HepG2 (cell line): Measurements from ENCODE around the gene MYO10. TPM values are rescaled to one million over a fixed set of nuclear protein-coding genes. Genes with fewer than 3 reads are reported as not detected.
A peak's percentile ranks its signal among the peaks of the same experiment; 100 is the strongest.

Experiments
- AGO2 ChIP-seq: fragments of 200-400 bp; formaldehyde crosslinking; optimal IDR thresholded peaks from 2 replicates; pipeline ENCODE3; 2017; ENCODE audit warnings: mild to moderate bottlenecking, low read depth, low read length, moderate library complexity
- ARID4A ChIP-seq: sonication (generic); formaldehyde crosslinking; IDR thresholded peaks from 2 replicates; pipeline ENCODE4 v1.5.0; 2020; ENCODE audit warnings: mild to moderate bottlenecking, missing genetic modification reagents, borderline replicate concordance
- ATF3 ChIP-seq: sonication (generic); formaldehyde crosslinking; IDR thresholded peaks from 2 replicates; pipeline ENCODE4 v1.4.0; 2020; ENCODE audit warnings: missing genetic modification reagents
- ETV6 ChIP-seq: sonication (generic); formaldehyde crosslinking; conservative IDR thresholded peaks from 2 replicates; pipeline ENCODE4 v1.4.0; 2020; ENCODE audit warnings: missing genetic modification reagents
- FOXP1 ChIP-seq, 2 experiments: fragments of 450-650 bp in 1 of 2; IDR thresholded peaks; 2 replicates each; pipeline ENCODE4 v1.6.1; 2017 to 2018; ENCODE audit warnings: antibody characterized with exemption in 1 of 2
- MAFK ChIP-seq, 2 experiments: IDR thresholded peaks in 1 of 2; conservative IDR thresholded peaks in 1 of 2; 2 replicates each; pipeline ENCODE4 v1.6.1; 2011; ENCODE audit warnings: improper control_type of control experiment in 2 of 2, low read length in 2 of 2
- PHF20 ChIP-seq: sonication (generic); formaldehyde crosslinking; IDR thresholded peaks from 2 replicates; pipeline ENCODE4 v1.5.0; 2020; ENCODE audit warnings: mild to moderate bottlenecking, missing genetic modification reagents
- RARG ChIP-seq: sonication (generic); formaldehyde crosslinking; IDR thresholded peaks from 2 replicates; pipeline ENCODE4 v1.4.0; 2020; ENCODE audit warnings: low read depth, mild to moderate bottlenecking, missing genetic modification reagents
- SMC3 ChIP-seq: IDR thresholded peaks from 2 replicates; pipeline ENCODE4 v1.6.1; 2011; ENCODE audit warnings: low read length, improper control_type of control experiment
- STAT5B ChIP-seq: sonication (generic); formaldehyde crosslinking; IDR thresholded peaks from 2 replicates; pipeline ENCODE4 v1.4.0; 2020; ENCODE audit warnings: missing genetic modification reagents
- TEF ChIP-seq: sonication (generic); formaldehyde crosslinking; IDR thresholded peaks from 2 replicates; pipeline ENCODE4 v1.5.0; 2020; ENCODE audit warnings: missing genetic modification reagents
- ZBED4 ChIP-seq: sonication (generic); formaldehyde crosslinking; IDR thresholded peaks from 2 replicates; pipeline ENCODE4 v1.4.0; 2020; ENCODE audit warnings: missing genetic modification reagents, borderline replicate concordance
- ZNF367 ChIP-seq: sonication (generic); formaldehyde crosslinking; IDR thresholded peaks from 2 replicates; pipeline ENCODE4 v1.4.0; 2020; ENCODE audit warnings: missing genetic modification reagents, borderline replicate concordance
- ZNF574 ChIP-seq: sonication (generic); formaldehyde crosslinking; IDR thresholded peaks from 2 replicates; pipeline ENCODE4 v1.4.0; 2020; ENCODE audit warnings: missing genetic modification reagents
- ZNF766 ChIP-seq: sonication (generic); formaldehyde crosslinking; IDR thresholded peaks from 2 replicates; pipeline ENCODE4 v1.5.0; 2020; ENCODE audit warnings: missing genetic modification reagents, borderline replicate concordance
- polyA plus RNA-seq, 8 experiments: library from polyadenylated mRNA; depleted of rRNA in 3 of 8; stranded (reverse) in 7 of 8; unstranded in 1 of 8; fragments of >200 nt; fragmentation: Illumina TruSeq in 4 of 8; extraction: Trizol in 4 of 8; gene quantifications; 2 replicates each; pipeline versions ENCODE4 v1.2.1 to v1.2.3, GENCODE V29; 2011 to 2016; ENCODE audit warnings: low read depth in 4 of 8, missing spikeins in 1 of 8, mixed read lengths in 1 of 8; ENCODE audit not compliant: insufficient read depth in 1 of 8
- total RNA-seq, 5 experiments: library from RNA; depleted of rRNA; stranded (reverse); fragments of >200 nt; fragmentation: Illumina TruSeq; extraction: Trizol; gene quantifications; 2 replicates each; pipeline ENCODE4 v1.2.3, GENCODE V29; 2016; ENCODE audit warnings: low read depth in 1 of 5

MYO10 gene
- total and polyA plus RNA-seq, 2 of the 13 experiments (the other 11 are each of a cell fraction or from before 2014, with no cell fraction given): 4.5 to 14.0 TPM

GRCh38 chr5:16736158-16736995 lies 199.7 kb downstream of the MYO10 start (continued):
- TF ChIP-seq PHF20 (CRISPR knock-in tag): no peak
- TF ChIP-seq ZNF367 (CRISPR knock-in tag): no peak
- peak; percentile 48; the same call in 1 of the 2 replicates for TF ChIP-seq ZBED4 (CRISPR knock-in tag)
- TF ChIP-seq TEF: peak; percentile 33; the same call in 1 of the 2 replicates
- peak; percentile 65 for TF ChIP-seq ZNF574 (CRISPR knock-in tag)
- peak; percentile 63; the same call in 1 of the 2 replicates for TF ChIP-seq ARID4A (CRISPR knock-in tag)
- peak; percentile 99 for TF ChIP-seq ATF3 (CRISPR knock-in tag)
- 0 out of 2 replicates have a peak, but pooled peaks have one; percentile 66 for TF ChIP-seq STAT5B (CRISPR knock-in tag)
- no peak for TF ChIP-seq ZNF766 (CRISPR knock-in tag)
- 0 out of 4 replicates have a peak, but pooled peaks of 1 of the 2 experiments have one; percentile 15 for TF ChIP-seq MAFK (conservative IDR thresholded peaks at IDR 0.05 in 1 of 2, IDR thresholded peaks at IDR 0.05 in 1 of 2; ENCODE audit: low read length in 2 of 2)
- TF ChIP-seq SMC3: peak; percentile 36; the same call in 1 of the 2 replicates
- TF ChIP-seq RARG: no peak
- TF ChIP-seq AGO2: no peak
- TF ChIP-seq ETV6 (CRISPR knock-in tag): peak; percentile 59
- no peak for TF ChIP-seq FOXP1 (IDR thresholded peaks at IDR 0.05)
- peak; percentile 70 for TF ChIP-seq FOXP1 (CRISPR knock-in tag; IDR thresholded peaks at IDR 0.05)
